ENCODE data around the gene PDGFD. TPM values are rescaled to one million over a fixed set of nuclear protein-coding genes. Genes with fewer than 3 reads are reported as not detected.
A peak's percentile ranks its signal among the peaks of the same experiment; 100 is the strongest.

PDGFD gene
- total and polyA plus RNA-seq, 12 donors: 6.0 to 17.5 (median 10.7) TPM

DNA sequence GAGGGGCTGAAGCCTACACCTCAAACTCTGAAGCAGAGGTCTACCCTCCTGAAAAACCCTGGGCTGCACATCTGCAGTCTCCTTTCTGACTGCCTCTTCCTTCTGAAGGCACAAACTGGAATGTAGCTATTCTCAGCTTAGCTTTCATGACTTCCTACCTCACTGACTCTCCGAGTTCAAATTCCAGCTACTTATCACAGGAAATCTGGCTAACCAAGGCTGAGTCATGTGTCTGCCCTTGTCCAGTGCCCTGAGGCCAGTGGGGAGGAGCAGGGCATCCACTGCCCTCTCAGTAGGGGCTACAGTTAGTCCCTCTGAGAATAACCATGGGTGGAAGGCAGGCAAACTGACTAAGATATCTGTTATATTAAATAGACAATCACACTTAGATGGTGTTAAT lies 29.2 kb downstream of the PDGFD start:
- H3K9me3 ChIP-seq: peaks cover 0 to 7% (median 0%) of the 10 kb centered on the region in 11 donors
- H3K36me3 ChIP-seq: no peaks in the 10 kb centered on the region
- DNase-seq (no peak), ATAC-seq (no peak)
- H3K27me3 ChIP-seq: no peaks in the 10 kb centered on the region
- intact Hi-C loops (cut with DNase I): no loop called here
- H3K4me3 ChIP-seq: no peak overlapping the region
- H3K27ac ChIP-seq: no peak overlapping the region
- 10 to 17% methylated on average over 1 of the region's 1 CpG for WGBS, 2 donors
- TF ChIP-seq, protein P1, sequence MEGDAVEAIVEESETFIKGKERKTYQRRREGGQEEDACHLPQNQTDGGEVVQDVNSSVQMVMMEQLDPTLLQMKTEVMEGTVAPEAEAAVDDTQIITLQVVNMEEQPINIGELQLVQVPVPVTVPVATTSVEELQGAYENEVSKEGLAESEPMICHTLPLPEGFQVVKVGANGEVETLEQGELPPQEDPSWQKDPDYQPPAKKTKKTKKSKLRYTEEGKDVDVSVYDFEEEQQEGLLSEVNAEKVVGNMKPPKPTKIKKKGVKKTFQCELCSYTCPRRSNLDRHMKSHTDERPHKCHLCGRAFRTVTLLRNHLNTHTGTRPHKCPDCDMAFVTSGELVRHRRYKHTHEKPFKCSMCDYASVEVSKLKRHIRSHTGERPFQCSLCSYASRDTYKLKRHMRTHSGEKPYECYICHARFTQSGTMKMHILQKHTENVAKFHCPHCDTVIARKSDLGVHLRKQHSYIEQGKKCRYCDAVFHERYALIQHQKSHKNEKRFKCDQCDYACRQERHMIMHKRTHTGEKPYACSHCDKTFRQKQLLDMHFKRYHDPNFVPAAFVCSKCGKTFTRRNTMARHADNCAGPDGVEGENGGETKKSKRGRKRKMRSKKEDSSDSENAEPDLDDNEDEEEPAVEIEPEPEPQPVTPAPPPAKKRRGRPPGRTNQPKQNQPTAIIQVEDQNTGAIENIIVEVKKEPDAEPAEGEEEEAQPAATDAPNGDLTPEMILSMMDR (IDR thresholded peaks at IDR 0.05): no peak
- peaks cover 0 to 12% (median 0%) of the 10 kb centered on the region in 9 donors for H3K4me1 ChIP-seq

- Histone ChIP-seq H3K36me3 (no peaks in the 10 kb centered on the region), H3K9me3 (peaks cover 0 to 7% (median 0%) of the 10 kb centered on the region in 11 donors), H3K4me1 (peaks cover 0 to 6% (median 0%) of the 10 kb centered on the region in 9 donors), H3K27me3 (no peaks in the 10 kb centered on the region), H3K4me3 (no peak overlapping the region), H3K27ac (no peak overlapping the region)
- intact Hi-C loops (cut with DNase I): no loop called here
- DNase-seq (no peak), ATAC-seq (no peak)
- WGBS, 2 donors: 86 to 88% methylated on average over 1 of the region's 1 CpG
- TF ChIP-seq, protein P1 (IDR thresholded peaks at IDR 0.05): no peak
Observed at GRCh38 chr11:104130161-104130560, 33.8 kb downstream of the PDGFD start.

GRCh38 chr11:104129145-104129544 lies 34.8 kb downstream of the PDGFD start:
- H3K36me3 ChIP-seq: no peaks in the 10 kb centered on the region
- TF ChIP-seq, protein P1 (IDR thresholded peaks at IDR 0.05): no peak
- H3K9me3 ChIP-seq: peaks cover 0 to 7% (median 0%) of the 10 kb centered on the region in 11 donors
- no peak overlapping the region for H3K27ac ChIP-seq
- DNase-seq (no peak), ATAC-seq (no peak)
- H3K27me3 ChIP-seq: no peaks in the 10 kb centered on the region
- intact Hi-C loops (cut with DNase I): no loop called here
- WGBS, 2 donors: 65 to 75% methylated on average over 3 of the region's 3 CpGs
- H3K4me3 ChIP-seq: no peak overlapping the region
- H3K4me1 ChIP-seq: peaks cover 0 to 14% (median 4%) of the 10 kb centered on the region in 9 donors

DNA sequence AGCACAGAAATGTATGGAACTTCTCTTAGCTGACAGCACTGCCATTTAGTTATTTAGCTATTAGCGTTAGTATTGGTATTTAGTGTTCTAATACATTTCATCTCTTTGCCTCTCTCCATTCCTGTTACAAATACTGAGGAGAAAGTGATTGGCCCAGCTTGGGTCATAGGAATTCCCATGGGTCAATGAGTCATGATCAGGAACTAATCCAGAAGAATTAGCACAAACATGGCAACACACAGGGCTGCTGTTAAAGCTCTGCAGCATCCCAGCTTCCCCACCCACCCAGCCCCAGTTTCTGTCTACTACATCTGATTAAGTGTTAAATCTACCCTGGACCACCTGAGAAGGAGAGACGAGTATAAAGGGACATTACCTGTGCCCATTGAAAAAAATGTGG lies 36.1 kb downstream of the PDGFD start:
- H3K36me3 ChIP-seq: no peaks in the 10 kb centered on the region
- H3K9me3 ChIP-seq: peaks cover 0 to 4% (median 0%) of the 10 kb centered on the region in 11 donors
- 85 to 88% methylated on average over 2 of the region's 2 CpGs for WGBS, 2 donors
- no peak overlapping the region for H3K27ac ChIP-seq
- no peaks in the 10 kb centered on the region for H3K27me3 ChIP-seq
- DNase-seq (no peak), ATAC-seq (peak in 1 of 8 donors; percentile 9)
- TF ChIP-seq, protein P1 (IDR thresholded peaks at IDR 0.05): no peak
- intact Hi-C loops (cut with DNase I): no loop called here
- H3K4me1 ChIP-seq: peaks cover 0 to 14% (median 8%) of the 10 kb centered on the region in 9 donors
- H3K4me3 ChIP-seq: no peak overlapping the region

All from heart right ventricle (tissue), 16 donors.